GM19438 (cell line): ENCODE results near the gene ZNF514.
"Not testable (repeated sequence)": the region's sequence is repeated elsewhere in the genome, so short reads cannot be mapped to it uniquely, and the experiment has no call there.

ENCODE experiments used
- ATAC-seq: cut with Tn5 transposase; IDR thresholded peaks from one replicate; pipeline ENCODE4 v1.9.1; 2021; ENCODE audit warnings: low read depth; ENCODE audit not compliant: unreplicated experiment

Gene ZNF514

GRCh38 chr2:95159690-95160449, at the start of gene ZNF514:
ZNF514 (minus strand) TSS chr2:95159848; CDS start chr2:95153253, 6,595 bp downstream.
- ATAC-seq: peak; percentile 86

- ATAC-seq: no peak
Measured at GRCh38 chr2:95208106-95208505, 48.5 kb upstream of the ZNF514 start.

- ATAC-seq: peak; percentile 99
Measured at GRCh38 chr2:95207111-95207961, 47.7 kb upstream of the ZNF514 start, which contains the start of gene ZNF892. ZNF892 (plus strand) TSS chr2:95207521; CDS start chr2:95207816, 295 bp downstream.

GRCh38 chr2:95206096-95206495, 46.4 kb upstream of the ZNF514 start:
- no peak for ATAC-seq

- no peak for ATAC-seq
Measured at GRCh38 chr2:95204396-95204795, 44.7 kb upstream of the ZNF514 start.

- no peak for ATAC-seq
Measured at GRCh38 chr2:95203911-95204310, 44.3 kb upstream of the ZNF514 start.

- ATAC-seq: not testable (repeated sequence)
Measured at GRCh38 chr2:95192956-95193355, 33.3 kb upstream of the ZNF514 start.

- ATAC-seq: no peak
Measured at GRCh38 chr2:95185973-95186372, 26.3 kb upstream of the ZNF514 start.

- ATAC-seq: no peak
Measured at GRCh38 chr2:95185197-95185596, 25.5 kb upstream of the ZNF514 start.

GRCh38 chr2:95181774-95182173, 22.1 kb upstream of the ZNF514 start:
- no peak for ATAC-seq

- ATAC-seq: no peak
Measured at GRCh38 chr2:95179451-95179850, 19.8 kb upstream of the ZNF514 start.

GRCh38 chr2:95174031-95174542, 14.4 kb upstream of the ZNF514 start:
- no peak for ATAC-seq

- ATAC-seq: no peak
Measured at GRCh38 chr2:95171902-95172301, 12.3 kb upstream of the ZNF514 start.

GRCh38 chr2:95166065-95166763, 6.6 kb upstream of the ZNF514 start:
- no peak for ATAC-seq

GRCh38 chr2:95165371-95166064, 5.9 kb upstream of the ZNF514 start, which contains the start of gene ZNF2:
ZNF2 (plus strand) TSS chr2:95165809; CDS start chr2:95176227, 10,418 bp downstream.
- ATAC-seq: peak; percentile 94

- peak; percentile 21 for ATAC-seq
Measured at GRCh38 chr2:95165030-95165370, 5.4 kb upstream of the ZNF514 start.

GRCh38 chr2:95158891-95159619, 593 bp downstream of the ZNF514 start:
- ATAC-seq: peak; percentile 46

GRCh38 chr2:95158441-95158840, 1.2 kb downstream of the ZNF514 start:
- ATAC-seq: no peak

- no peak for ATAC-seq
Measured at GRCh38 chr2:95149397-95149984, 10.2 kb downstream of the ZNF514 start.
